Lower leg skin (tissue), 4 donors: Measurements from ENCODE around the gene ZNF385C. TPM values are rescaled to one million over a fixed set of nuclear protein-coding genes. Genes with fewer than 3 reads are reported as not detected.

Experiments
- DNase-seq, 2 donors: peaks; one replicate each; pipeline ENCODE4 v3.0.0-alpha.2; 2019; ENCODE audit warnings: low spot score in 2 of 2
- H3K4me3 ChIP-seq: fragments of 200-600 bp; sonication (generic); 2 replicates; pipeline ENCODE4 v1.5.1; 2017; ENCODE audit warnings: mild to moderate bottlenecking, low read depth; ENCODE audit not compliant: poor library complexity, severe bottlenecking
- CTCF ChIP-seq, 3 donors: fragments of 450-650 bp; IDR thresholded peaks; one replicate each; pipeline ENCODE4 v1.5.1; 2016; ENCODE audit warnings: antibody characterized with exemption in 3 of 3, mild to moderate bottlenecking in 3 of 3, moderate library complexity in 2 of 3
- POLR2A ChIP-seq, 2 donors: fragments of 450-650 bp; IDR thresholded peaks; one replicate each; pipeline ENCODE4 v1.6.1; 2016 to 2017; ENCODE audit warnings: antibody characterized with exemption in 2 of 2, mild to moderate bottlenecking in 1 of 2, moderate library complexity in 1 of 2
- WGBS, 2 donors: methylation state at CpG; one replicate each; pipeline ENCODE4 v1.1.5; 2018; 5-methylcytosine and 5-hydroxymethylcytosine counted together
- intact Hi-C: fragments of 100-400 bp; cut with DNase I; formaldehyde crosslinking; loops from one replicate; pipeline ENCODE4 v1.15.0; 2023; ENCODE audit warnings: low total_unique reads
- total RNA-seq, 4 donors: library from RNA; depleted of rRNA; stranded (reverse); fragments of >200 nt; gene quantifications; one replicate each; pipeline ENCODE4 v1.1.0, GENCODE V29; 2016

The ZNF385C gene
- total RNA-seq, 4 donors from 2014 or later, result 0.29 to 1.3 TPM; not detected in 2

DNA sequence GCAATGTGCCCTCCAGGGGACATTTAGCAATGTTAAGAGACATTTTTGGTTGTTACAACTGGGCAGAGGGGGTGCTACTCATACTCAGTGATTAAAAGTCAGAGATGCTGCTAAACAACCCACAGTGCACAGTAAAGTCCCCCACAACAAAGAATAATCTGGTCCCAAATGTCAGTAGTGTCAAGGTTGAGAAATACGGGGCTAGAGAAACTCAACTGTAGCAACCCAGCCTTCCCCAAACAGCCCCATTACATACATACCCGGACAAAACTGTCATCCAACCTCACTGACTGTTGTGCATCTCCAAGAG, 101.5 kb downstream of the ZNF385C start:
- 94 to 98% methylated on average over 2 of the region's 2 CpGs for WGBS, 2 donors

GRCh38 chr17:41992576-41992975, 105.7 kb downstream of the ZNF385C start:
- TF ChIP-seq CTCF (IDR thresholded peaks at IDR 0.05), result no peak
- no peak for TF ChIP-seq POLR2A (IDR thresholded peaks at IDR 0.05)
- 51 to 62% methylated on average over 3 of the region's 3 CpGs for WGBS, 2 donors
- H3K4me3 ChIP-seq, result no peak overlapping the region
- intact Hi-C loops, result no loop called here
- DNase-seq, result peak in 1 of 2 donors; percentile 2

More for the DNA sequence above, 101.5 kb downstream of the ZNF385C start:
- no peak for DNase-seq
- TF ChIP-seq CTCF (IDR thresholded peaks at IDR 0.05), result no peak
- TF ChIP-seq POLR2A (IDR thresholded peaks at IDR 0.05), result no peak
- intact Hi-C loops, result loop anchor here (5.0 kb wide), 1 partner anchor 820 kb away; no protein-coding TSS in a partner anchor
- no peak overlapping the region for H3K4me3 ChIP-seq

DNA sequence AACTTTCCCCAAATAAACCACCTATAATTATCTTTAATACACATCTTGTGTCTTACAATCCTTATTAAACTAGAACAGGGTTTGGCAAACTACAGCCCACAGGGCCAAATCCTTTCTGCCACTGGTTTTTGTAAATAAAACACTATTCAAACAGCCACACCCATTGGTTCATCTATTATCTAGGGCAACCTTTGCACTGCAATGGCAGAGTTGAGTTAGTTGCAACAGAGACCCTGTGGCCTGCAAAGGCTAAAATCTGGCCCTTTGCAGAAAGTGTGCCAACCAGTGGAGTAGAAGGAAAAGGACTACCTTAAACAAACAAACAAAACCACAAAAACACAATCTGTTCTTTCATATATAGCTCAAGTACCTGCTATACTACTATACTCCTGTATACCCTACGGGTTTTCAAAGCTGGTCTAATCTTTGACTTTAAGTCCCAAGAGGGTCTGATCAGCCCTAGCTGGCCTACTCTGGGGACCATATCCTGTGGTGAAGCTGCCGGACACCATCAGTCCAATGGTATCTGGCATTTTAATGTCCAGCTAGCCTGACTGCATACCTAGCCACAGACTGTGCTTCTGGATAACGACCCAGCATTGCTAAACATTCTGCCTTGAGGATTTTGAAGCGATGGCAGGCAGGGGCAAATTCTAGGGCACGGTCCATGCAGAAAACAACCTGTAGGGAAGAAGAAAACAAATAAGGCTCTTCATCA, 108.4 kb downstream of the ZNF385C start:
- peak in 1 of 2 donors; percentile 21 for DNase-seq
- 94 to 95% methylated on average over 5 of the region's 5 CpGs for WGBS, 2 donors
- intact Hi-C loops, result no loop called here
- H3K4me3 ChIP-seq, result no peak overlapping the region
- no peak for TF ChIP-seq POLR2A (IDR thresholded peaks at IDR 0.05)
- TF ChIP-seq CTCF (IDR thresholded peaks at IDR 0.05), result no peak

DNA sequence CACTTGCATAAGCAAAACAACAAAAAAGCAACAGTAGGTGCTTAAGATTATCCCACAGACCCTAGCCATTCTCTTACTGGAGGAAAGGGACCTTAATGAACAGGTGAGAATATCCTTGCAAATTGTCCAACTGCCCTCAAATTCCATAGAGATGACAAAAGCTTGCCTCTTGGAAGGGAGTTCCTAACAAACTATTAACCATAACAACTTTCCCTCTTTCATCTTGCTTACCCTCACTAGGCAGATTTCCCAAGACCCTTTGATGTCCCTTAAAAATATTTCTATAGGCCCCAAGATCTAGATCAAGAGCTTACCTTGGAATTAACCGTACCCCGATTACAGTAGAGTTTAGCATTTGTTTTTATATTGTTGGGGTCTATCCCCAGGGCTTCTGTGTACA, 109.9 kb downstream of the ZNF385C start:
- TF ChIP-seq CTCF (IDR thresholded peaks at IDR 0.05) (no peak), POLR2A (IDR thresholded peaks at IDR 0.05) (no peak)
- intact Hi-C loops, result no loop called here
- no peak for DNase-seq
- no peak overlapping the region for H3K4me3 ChIP-seq
- 88 to 97% methylated on average over 2 of the region's 2 CpGs for WGBS, 2 donors

GRCh38 chr17:41987642-41988041, 110.6 kb downstream of the ZNF385C start:
- peak in 1 of 2 donors; percentile 28 for DNase-seq
- no peak for TF ChIP-seq CTCF (IDR thresholded peaks at IDR 0.05)
- no peak overlapping the region for H3K4me3 ChIP-seq
- WGBS, 2 donors, result 76 to 81% methylated on average over 3 of the region's 3 CpGs
- intact Hi-C loops, result no loop called here

GRCh38 chr17:41986634-41987033, 111.6 kb downstream of the ZNF385C start:
- intact Hi-C loops, result no loop called here
- no peak overlapping the region for H3K4me3 ChIP-seq
- no peak for TF ChIP-seq CTCF (IDR thresholded peaks at IDR 0.05)
- TF ChIP-seq POLR2A (IDR thresholded peaks at IDR 0.05), result no peak
- no peak for DNase-seq
- 82 to 100% methylated on average over 1 of the region's 1 CpG for WGBS, 2 donors
